HepG2 (cell line): ENCODE data around the gene PURB. TPM values are rescaled to one million over a fixed set of nuclear protein-coding genes. Genes with fewer than 3 reads are reported as not detected.

Experiments
- CREM ChIP-seq, 2 experiments: sonication (generic) in 1 of 2; formaldehyde crosslinking in 1 of 2; IDR thresholded peaks; 2 replicates each; pipeline versions ENCODE4 v1.4.0 to v1.6.1; 2016 to 2020; ENCODE audit warnings: antibody characterized with exemption in 1 of 2, mild to moderate bottlenecking in 1 of 2, missing genetic modification reagents in 1 of 2
- CSRNP1 ChIP-seq: sonication (generic); formaldehyde crosslinking; IDR thresholded peaks from 2 replicates; pipeline ENCODE4 v1.8.1; 2023; ENCODE audit warnings: mild to moderate bottlenecking, missing genetic modification reagents
- GPN1 ChIP-seq: sonication (generic); formaldehyde crosslinking; IDR thresholded peaks from 2 replicates; pipeline ENCODE4 v1.5.1; 2020; ENCODE audit warnings: missing genetic modification reagents, borderline replicate concordance
- HNF1A ChIP-seq, 2 experiments: sonication (generic) in 1 of 2; formaldehyde crosslinking in 1 of 2; IDR thresholded peaks; 2 replicates each; pipeline versions ENCODE4 v1.4.0 to v1.6.1; 2016 to 2020; ENCODE audit warnings: borderline replicate concordance in 1 of 2, low read depth in 1 of 2, mild to moderate bottlenecking in 1 of 2, missing genetic modification reagents in 1 of 2
- NFATC3 ChIP-seq: sonication (generic); formaldehyde crosslinking; IDR thresholded peaks from 2 replicates; pipeline ENCODE4 v1.5.1; 2020; ENCODE audit warnings: mild to moderate bottlenecking, missing genetic modification reagents
- NFE2 ChIP-seq: sonication (generic); formaldehyde crosslinking; IDR thresholded peaks from 2 replicates; pipeline ENCODE4 v1.4.0; 2020; ENCODE audit warnings: missing genetic modification reagents
- NFE2L1 ChIP-seq: sonication (generic); formaldehyde crosslinking; IDR thresholded peaks from 2 replicates; pipeline ENCODE4 v1.4.0; 2020; ENCODE audit warnings: missing genetic modification reagents, mild to moderate bottlenecking, borderline replicate concordance
- PBX2 ChIP-seq: IDR thresholded peaks from 2 replicates; pipeline ENCODE4 v1.6.1; 2016; ENCODE audit warnings: control low read depth
- POLR2G ChIP-seq: fragments of 200-400 bp; formaldehyde crosslinking; IDR thresholded peaks from 2 replicates; pipeline ENCODE4 v1.6.1; 2018; ENCODE audit warnings: mild to moderate bottlenecking, low read depth, low read length, moderate library complexity
- RAD51 ChIP-seq: fragments of 450-650 bp; IDR thresholded peaks from 2 replicates; pipeline ENCODE4 v1.6.1; 2016; ENCODE audit warnings: borderline replicate concordance
- RFX3 ChIP-seq: IDR thresholded peaks from 2 replicates; pipeline ENCODE4 v1.6.1; 2016; ENCODE audit warnings: missing biosample characterization, missing genetic modification reagents
- SUZ12 ChIP-seq: fragments of 150-350 bp; IDR thresholded peaks from 2 replicates; pipeline ENCODE4 v1.6.1; 2014; ENCODE audit warnings: low read depth, low read length
- YEATS2 ChIP-seq: sonication (generic); formaldehyde crosslinking; IDR thresholded peaks from 2 replicates; pipeline ENCODE4 v1.4.0; 2020; ENCODE audit warnings: missing genetic modification reagents, borderline replicate concordance
- ZBTB46 ChIP-seq: sonication (generic); formaldehyde crosslinking; IDR thresholded peaks from 2 replicates; pipeline ENCODE4 v1.4.0; 2020; ENCODE audit warnings: mild to moderate bottlenecking, missing genetic modification reagents, borderline replicate concordance
- ZFP36L1 ChIP-seq: sonication (generic); formaldehyde crosslinking; IDR thresholded peaks from 2 replicates; pipeline ENCODE4 v1.8.0; 2022; ENCODE audit warnings: mild to moderate bottlenecking, missing genetic modification reagents, moderate library complexity
- ZNF296 ChIP-seq: sonication (generic); formaldehyde crosslinking; conservative IDR thresholded peaks from 2 replicates; pipeline ENCODE4 v1.5.0; 2020; ENCODE audit warnings: mild to moderate bottlenecking, missing genetic modification reagents
- ZNF510 ChIP-seq: sonication (generic); formaldehyde crosslinking; IDR thresholded peaks from 2 replicates; pipeline ENCODE4 v1.4.0; 2020; ENCODE audit warnings: low read depth, mild to moderate bottlenecking, missing genetic modification reagents
- ZNF567 ChIP-seq: sonication (generic); formaldehyde crosslinking; IDR thresholded peaks from 2 replicates; pipeline ENCODE4 v1.8.1; 2023; ENCODE audit warnings: mild to moderate bottlenecking, missing genetic modification reagents, borderline replicate concordance
- ZNF619 ChIP-seq: sonication (generic); formaldehyde crosslinking; IDR thresholded peaks from 2 replicates; pipeline ENCODE4 v1.4.0; 2020; ENCODE audit warnings: mild to moderate bottlenecking, missing genetic modification reagents
- ZNF766 ChIP-seq: sonication (generic); formaldehyde crosslinking; IDR thresholded peaks from 2 replicates; pipeline ENCODE4 v1.5.0; 2020; ENCODE audit warnings: missing genetic modification reagents, borderline replicate concordance
- polyA plus RNA-seq, 8 experiments: library from polyadenylated mRNA; depleted of rRNA in 3 of 8; stranded (reverse) in 7 of 8; unstranded in 1 of 8; fragments of >200 nt; fragmentation: Illumina TruSeq in 4 of 8; extraction: Trizol in 4 of 8; gene quantifications; 2 replicates each; pipeline versions ENCODE4 v1.2.1 to v1.2.3, GENCODE V29; 2011 to 2016; ENCODE audit warnings: low read depth in 4 of 8, missing spikeins in 1 of 8, mixed read lengths in 1 of 8; ENCODE audit not compliant: insufficient read depth in 1 of 8
- total RNA-seq, 5 experiments: library from RNA; depleted of rRNA; stranded (reverse); fragments of >200 nt; fragmentation: Illumina TruSeq; extraction: Trizol; gene quantifications; 2 replicates each; pipeline ENCODE4 v1.2.3, GENCODE V29; 2016; ENCODE audit warnings: low read depth in 1 of 5

The PURB gene
- total and polyA plus RNA-seq, 2 of the 13 experiments (the other 11 are each of a cell fraction or from before 2014, with no cell fraction given), result 2.3 to 4.3 TPM

- TF ChIP-seq ZBTB46 (CRISPR knock-in tag) (no peak), CREM (IDR thresholded peaks at IDR 0.05) (peak; percentile 92), CREM (CRISPR knock-in tag; IDR thresholded peaks at IDR 0.05) (no peak), CSRNP1 (CRISPR knock-in tag) (peak; percentile 25; the same call in 1 of the 2 replicates), ZFP36L1 (CRISPR knock-in tag) (no peak; the same call in none of the 2 replicates), NFE2 (no peak), ZNF296 (CRISPR knock-in tag) (no peak), ZNF619 (CRISPR knock-in tag) (no peak), RFX3 (CRISPR knock-in tag) (no peak), YEATS2 (CRISPR knock-in tag) (peak; percentile 89), ZNF567 (CRISPR knock-in tag) (no peak), PBX2 (CRISPR knock-in tag) (peak; percentile 98), GPN1 (CRISPR knock-in tag) (no peak), POLR2G (peak; percentile 75), SUZ12 (no peak), NFE2L1 (CRISPR knock-in tag) (no peak), HNF1A (IDR thresholded peaks at IDR 0.05; ENCODE audit: low read depth) (0 out of 2 replicates have a peak, but pooled peaks have one; percentile 32), HNF1A (CRISPR knock-in tag; IDR thresholded peaks at IDR 0.05; ENCODE audit: borderline replicate concordance) (no peak), RAD51 (no peak), NFATC3 (CRISPR knock-in tag) (no peak), ZNF766 (no peak; the same call in 1 of the 2 replicates), ZNF510 (CRISPR knock-in tag) (peak; percentile 58; the same call in 1 of the 2 replicates)
Measured at GRCh38 chr7:44847920-44848634, 37.3 kb downstream of the PURB start, which contains the start of gene H2AZ2 (continued).
